Nephron (organoid): Measurements from ENCODE around the gene CTNNBL1.

Experiments
- H3K27ac Mint-ChIP-seq, 3 experiments: 2 replicates each; pipeline ENCODE4 v1.8.0; 2020; ENCODE audit warnings: mixed read lengths in 3 of 3, mild to moderate bottlenecking in 2 of 3, moderate library complexity in 1 of 3
- H3K27me3 Mint-ChIP-seq: 2 replicates; pipeline ENCODE4 v1.8.0; 2021; ENCODE audit warnings: low read depth, mild to moderate bottlenecking, moderate library complexity, mixed read lengths
- H3K36me3 Mint-ChIP-seq: 2 replicates; pipeline ENCODE4 v1.8.0; 2020; ENCODE audit warnings: low read depth, mixed read lengths
- H3K4me1 Mint-ChIP-seq: 2 replicates; pipeline ENCODE4 v1.8.0; 2020; ENCODE audit warnings: mixed read lengths
- H3K4me3 Mint-ChIP-seq, 3 experiments: 2 replicates each; pipeline ENCODE4 v1.8.0; 2020; ENCODE audit warnings: mild to moderate bottlenecking in 3 of 3, mixed read lengths in 3 of 3, moderate library complexity in 2 of 3
- H3K9me3 Mint-ChIP-seq: 2 replicates; pipeline ENCODE4 v1.8.0; 2020; ENCODE audit warnings: mixed read lengths
- TF ChIP-seq, protein P1 (sequence below), 3 experiments: fragments of 200-600 bp; sonication (generic); IDR thresholded peaks; one replicate each; pipeline ENCODE4 v1.5.0; 2021; ENCODE audit warnings: antibody characterized with exemption in 3 of 3; ENCODE audit not compliant: unreplicated experiment in 3 of 3

The CTNNBL1 gene

DNA sequence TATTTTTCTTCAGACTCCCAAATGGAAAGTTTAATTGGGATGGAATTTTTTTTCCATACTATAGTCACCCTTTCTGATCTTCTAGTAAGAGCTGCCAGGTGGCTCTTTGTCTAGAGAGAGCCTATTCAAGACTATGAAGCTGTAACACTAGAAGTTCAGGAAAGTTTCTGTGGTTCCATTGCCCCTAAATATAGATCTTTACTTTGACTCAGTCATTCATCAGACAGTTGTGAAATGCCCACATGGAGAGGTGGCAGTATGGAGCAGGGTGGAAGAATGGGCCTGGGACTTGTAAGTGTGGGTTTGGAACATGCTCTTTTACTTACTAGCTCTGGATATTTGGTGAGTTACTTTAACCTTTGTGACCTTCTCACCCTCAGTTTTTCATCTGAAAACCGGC is 87.8 kb downstream of the CTNNBL1 start:
- TF ChIP-seq, protein P1, sequence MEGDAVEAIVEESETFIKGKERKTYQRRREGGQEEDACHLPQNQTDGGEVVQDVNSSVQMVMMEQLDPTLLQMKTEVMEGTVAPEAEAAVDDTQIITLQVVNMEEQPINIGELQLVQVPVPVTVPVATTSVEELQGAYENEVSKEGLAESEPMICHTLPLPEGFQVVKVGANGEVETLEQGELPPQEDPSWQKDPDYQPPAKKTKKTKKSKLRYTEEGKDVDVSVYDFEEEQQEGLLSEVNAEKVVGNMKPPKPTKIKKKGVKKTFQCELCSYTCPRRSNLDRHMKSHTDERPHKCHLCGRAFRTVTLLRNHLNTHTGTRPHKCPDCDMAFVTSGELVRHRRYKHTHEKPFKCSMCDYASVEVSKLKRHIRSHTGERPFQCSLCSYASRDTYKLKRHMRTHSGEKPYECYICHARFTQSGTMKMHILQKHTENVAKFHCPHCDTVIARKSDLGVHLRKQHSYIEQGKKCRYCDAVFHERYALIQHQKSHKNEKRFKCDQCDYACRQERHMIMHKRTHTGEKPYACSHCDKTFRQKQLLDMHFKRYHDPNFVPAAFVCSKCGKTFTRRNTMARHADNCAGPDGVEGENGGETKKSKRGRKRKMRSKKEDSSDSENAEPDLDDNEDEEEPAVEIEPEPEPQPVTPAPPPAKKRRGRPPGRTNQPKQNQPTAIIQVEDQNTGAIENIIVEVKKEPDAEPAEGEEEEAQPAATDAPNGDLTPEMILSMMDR (IDR thresholded peaks at IDR 0.05; ENCODE audit: unreplicated experiment in 3 of 3): no peak
- no peak overlapping the region for H3K27ac Mint-ChIP-seq
- peaks cover 2% of the 10 kb centered on the region for H3K9me3 Mint-ChIP-seq
- peaks cover 54% of the 10 kb centered on the region for H3K36me3 Mint-ChIP-seq
- peaks cover 29% of the 10 kb centered on the region for H3K4me1 Mint-ChIP-seq
- peaks cover 5% of the 10 kb centered on the region for H3K27me3 Mint-ChIP-seq
- H3K4me3 Mint-ChIP-seq: no peak overlapping the region

DNA sequence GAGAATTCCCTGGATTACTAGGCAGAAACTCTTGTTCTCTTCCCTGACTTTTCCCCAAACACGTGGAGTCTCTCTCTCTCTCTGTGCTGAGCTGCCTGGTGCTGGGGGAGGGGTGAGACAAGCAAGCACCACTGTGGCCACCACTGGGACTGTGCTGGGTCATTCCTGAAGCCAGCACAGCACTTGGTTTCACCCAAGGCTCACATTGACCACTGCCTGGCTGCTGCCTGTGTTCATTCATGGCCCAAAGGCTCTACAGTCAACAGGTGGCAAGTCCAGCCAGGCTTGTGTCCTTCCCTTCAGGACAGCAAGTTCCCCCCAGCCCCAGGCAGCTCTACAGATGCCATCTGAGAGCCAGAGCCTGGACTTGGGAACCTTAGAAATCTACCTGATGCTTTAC is 92.2 kb downstream of the CTNNBL1 start:
- H3K27me3 Mint-ChIP-seq: no peaks in the 10 kb centered on the region
- no peak overlapping the region for H3K4me3 Mint-ChIP-seq
- H3K27ac Mint-ChIP-seq: no peak overlapping the region
- peaks cover 8% of the 10 kb centered on the region for H3K4me1 Mint-ChIP-seq
- peaks cover 71% of the 10 kb centered on the region for H3K36me3 Mint-ChIP-seq
- peaks cover 2% of the 10 kb centered on the region for H3K9me3 Mint-ChIP-seq
- TF ChIP-seq, protein P1 (IDR thresholded peaks at IDR 0.05; ENCODE audit: unreplicated experiment in 3 of 3): no peak

DNA sequence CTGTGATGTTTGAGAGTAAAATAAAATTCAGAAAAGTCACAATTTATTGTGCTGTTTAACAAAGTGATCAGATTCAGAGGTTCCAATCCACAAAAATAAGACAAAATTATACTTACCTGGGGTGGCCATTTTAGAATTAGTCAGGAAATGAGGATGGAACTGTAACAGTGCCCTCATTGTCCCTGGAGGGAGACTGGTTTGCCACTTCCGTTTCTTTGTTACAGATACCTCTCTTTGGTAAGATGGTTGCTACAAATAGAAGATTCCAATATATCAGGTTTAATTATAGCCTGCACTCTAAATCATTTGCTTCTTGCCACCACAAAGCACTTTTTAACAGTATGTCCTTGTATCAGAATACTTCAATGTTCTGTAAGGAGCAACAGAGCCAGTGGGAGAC is 95.6 kb downstream of the CTNNBL1 start:
- Mint-ChIP-seq H3K36me3 (peaks cover 79% of the 10 kb centered on the region), H3K4me1 (no peaks in the 10 kb centered on the region), H3K9me3 (peaks cover 8% of the 10 kb centered on the region), H3K27ac (no peak overlapping the region), H3K27me3 (no peaks in the 10 kb centered on the region), H3K4me3 (no peak overlapping the region)
- TF ChIP-seq, protein P1 (IDR thresholded peaks at IDR 0.05; ENCODE audit: unreplicated experiment in 3 of 3): no peak

DNA sequence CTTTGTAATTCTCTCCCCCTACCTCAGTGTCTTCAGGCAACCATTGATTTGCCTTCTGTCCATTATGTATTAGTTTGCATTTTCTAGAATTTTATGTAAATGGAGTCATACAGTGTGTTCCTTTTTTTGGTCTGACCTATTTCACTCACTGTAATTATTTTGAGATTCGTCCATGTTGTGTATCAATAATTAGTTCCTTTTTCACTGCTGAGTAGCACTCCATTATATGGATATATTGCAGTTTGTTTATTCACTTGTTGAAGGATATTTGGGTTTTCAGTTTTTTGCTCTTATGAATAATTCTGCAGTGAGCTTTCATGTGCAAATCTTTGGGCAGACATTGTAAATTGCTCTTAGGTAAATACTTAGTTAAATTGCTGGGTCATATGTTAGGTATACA is 97.1 kb downstream of the CTNNBL1 start:
- Mint-ChIP-seq H3K9me3 (peaks cover 8% of the 10 kb centered on the region), H3K4me3 (no peak overlapping the region), H3K36me3 (peaks cover 76% of the 10 kb centered on the region), H3K27ac (no peak overlapping the region), H3K4me1 (peaks cover 4% of the 10 kb centered on the region), H3K27me3 (no peaks in the 10 kb centered on the region)
- TF ChIP-seq, protein P1 (IDR thresholded peaks at IDR 0.05; ENCODE audit: unreplicated experiment in 3 of 3): no peak

DNA sequence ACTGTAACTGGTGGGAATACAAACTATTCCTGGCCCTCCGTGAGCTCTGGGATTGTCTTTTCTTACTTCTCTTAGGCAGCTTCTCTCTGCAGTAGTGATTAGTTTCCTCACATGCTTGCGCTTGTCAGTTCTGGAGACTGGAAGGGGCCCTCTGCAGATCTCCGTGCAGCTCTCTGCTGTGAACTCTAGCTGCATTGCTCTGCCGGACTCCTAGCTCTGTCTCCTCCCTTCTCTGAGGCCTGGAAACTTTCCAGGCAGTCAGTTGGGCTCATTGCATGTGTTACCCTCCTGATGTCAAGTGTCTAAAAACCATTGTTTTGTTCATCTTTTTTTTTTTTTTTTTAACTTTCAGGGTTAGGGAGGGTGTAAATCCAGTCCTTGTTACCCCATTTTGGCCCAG is 102.3 kb downstream of the CTNNBL1 start:
- Mint-ChIP-seq H3K36me3 (peaks cover 53% of the 10 kb centered on the region), H3K9me3 (peaks cover 8% of the 10 kb centered on the region), H3K4me3 (no peak overlapping the region), H3K27me3 (no peaks in the 10 kb centered on the region), H3K27ac (no peak overlapping the region), H3K4me1 (peaks cover 20% of the 10 kb centered on the region)
- TF ChIP-seq, protein P1 (IDR thresholded peaks at IDR 0.05; ENCODE audit: unreplicated experiment in 3 of 3): no peak

DNA sequence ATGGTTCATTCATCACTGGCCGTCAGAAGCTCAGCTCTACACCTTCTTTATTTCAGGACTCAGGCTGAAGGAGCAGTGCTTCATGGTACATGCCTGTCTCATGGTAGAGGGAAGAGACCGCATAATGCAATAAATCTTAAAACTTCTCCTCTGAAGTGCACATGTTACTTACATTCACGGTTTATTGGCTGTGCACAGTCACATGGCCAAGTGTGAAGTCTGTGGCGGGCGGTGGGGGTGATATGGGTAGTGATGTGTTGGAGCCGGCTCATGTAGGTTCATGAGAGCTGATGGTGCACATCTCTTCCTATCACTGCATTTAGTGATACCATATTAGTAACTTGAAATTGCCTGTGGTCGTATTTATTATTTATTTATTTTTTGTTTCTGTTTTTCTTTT is 102.9 kb downstream of the CTNNBL1 start:
- TF ChIP-seq, protein P1 (IDR thresholded peaks at IDR 0.05; ENCODE audit: unreplicated experiment in 3 of 3): no peak
- peaks cover 20% of the 10 kb centered on the region for H3K4me1 Mint-ChIP-seq
- H3K9me3 Mint-ChIP-seq: peaks cover 8% of the 10 kb centered on the region
- H3K27ac Mint-ChIP-seq: no peak overlapping the region
- peaks cover 47% of the 10 kb centered on the region for H3K36me3 Mint-ChIP-seq
- no peak overlapping the region for H3K4me3 Mint-ChIP-seq
- H3K27me3 Mint-ChIP-seq: no peaks in the 10 kb centered on the region
